KMS-11 (cell line): ENCODE results near the gene PRR12.

Source experiments
- H2AFZ ChIP-seq: fragments of 200-600 bp; sonication (generic); 2 replicates; pipeline ENCODE4 v1.6.1; 2016; ENCODE audit warnings: antibody characterized with exemption, mixed run types, low read depth
- H3K27ac ChIP-seq: fragments of 200-600 bp; sonication (generic); 2 replicates; pipeline ENCODE4 v1.6.1; 2016; ENCODE audit warnings: mild to moderate bottlenecking, mixed run types
- H3K27me3 ChIP-seq: fragments of 200-600 bp; sonication (generic); 2 replicates; pipeline ENCODE4 v1.6.1; 2017; ENCODE audit warnings: mild to moderate bottlenecking, low read depth, mixed run types, moderate library complexity; ENCODE audit not compliant: insufficient read depth
- H3K36me3 ChIP-seq: fragments of 200-600 bp; sonication (generic); 2 replicates; pipeline ENCODE4 v1.6.1; 2017; ENCODE audit warnings: mild to moderate bottlenecking, mixed run types; ENCODE audit not compliant: insufficient read depth
- H3K4me1 ChIP-seq: fragments of 200-600 bp; sonication (generic); 2 replicates; pipeline ENCODE4 v1.6.1; 2016; ENCODE audit warnings: mild to moderate bottlenecking, low read depth, mixed run types; ENCODE audit not compliant: poor library complexity, severe bottlenecking
- H3K4me2 ChIP-seq: fragments of 200-600 bp; sonication (generic); 2 replicates; pipeline ENCODE4 v1.7.0; 2016; ENCODE audit warnings: mild to moderate bottlenecking, mixed run types
- H3K4me3 ChIP-seq: fragments of 200-600 bp; sonication (generic); IDR thresholded peaks from 2 replicates; pipeline ENCODE4 v1.6.1; 2017; ENCODE audit warnings: low read depth, low read length, mixed read lengths; ENCODE audit not compliant: insufficient read depth
- H3K79me2 ChIP-seq: fragments of 200-600 bp; sonication (generic); 2 replicates; pipeline ENCODE4 v1.6.1; 2016; ENCODE audit warnings: low read depth, mixed run types; ENCODE audit not compliant: insufficient read depth
- H3K9ac ChIP-seq: fragments of 200-600 bp; sonication (generic); 2 replicates; pipeline ENCODE4 v1.6.1; 2016; ENCODE audit warnings: mild to moderate bottlenecking, mixed run types
- H4K20me1 ChIP-seq: fragments of 200-600 bp; sonication (generic); 2 replicates; pipeline ENCODE4 v1.6.1; 2016; ENCODE audit warnings: mild to moderate bottlenecking, mixed run types; ENCODE audit not compliant: insufficient read depth
- TF ChIP-seq, protein P1 (sequence below): fragments of 200-600 bp; sonication (generic); conservative IDR thresholded peaks from 2 replicates; pipeline ENCODE4 v1.6.1; 2017; ENCODE audit warnings: low read depth, mild to moderate bottlenecking, antibody characterized with exemption, low read length, moderate library complexity, mixed read lengths

Gene PRR12

DNA sequence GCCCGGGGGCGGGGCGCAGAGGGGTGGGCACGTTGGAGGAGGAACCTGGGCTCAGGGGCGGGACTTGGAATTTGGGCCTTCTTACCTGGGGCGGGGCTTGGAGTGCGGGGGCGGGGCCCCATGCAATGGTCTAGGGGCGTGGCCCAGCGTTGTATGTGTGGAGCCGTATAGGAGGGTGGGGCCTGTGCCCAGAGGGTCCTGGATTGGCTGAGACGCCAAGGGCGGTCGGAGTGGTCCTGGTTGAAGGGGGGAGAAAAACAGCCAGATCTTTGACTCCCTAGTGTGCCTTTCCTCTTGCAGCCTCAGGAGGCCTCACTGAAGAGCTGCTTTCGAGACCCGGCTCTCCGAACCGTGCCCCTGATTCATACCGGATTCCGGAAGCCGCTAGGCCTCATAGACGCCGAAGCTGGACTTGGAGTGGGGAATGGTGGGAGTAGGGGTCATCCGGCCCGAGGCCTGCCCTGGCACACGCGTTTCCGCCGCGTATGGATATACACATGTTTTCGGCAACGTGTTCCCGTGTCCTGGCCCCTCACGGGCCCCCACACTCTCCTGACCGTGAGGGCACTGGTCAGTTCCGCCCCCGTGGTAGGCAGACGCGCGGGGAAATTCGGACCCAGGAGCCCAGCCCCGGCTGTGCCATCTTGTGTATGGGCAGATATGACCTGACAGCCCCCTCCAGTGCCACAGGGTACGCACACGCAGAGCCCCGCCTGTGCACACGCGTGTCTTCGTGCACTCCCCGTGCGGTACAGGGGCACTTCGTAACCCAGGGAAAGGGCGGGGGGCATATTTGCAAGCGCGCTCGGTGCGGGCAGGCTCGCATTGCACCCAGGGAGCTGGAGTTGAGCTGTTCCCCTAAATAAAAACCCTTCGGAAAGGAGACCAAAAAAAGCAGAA lies 661 bp upstream of the PRR12 start:
- H3K4me2 ChIP-seq = peak overlapping the region; percentile 93
- H3K36me3 ChIP-seq = no peaks in the 10 kb centered on the region
- no peaks in the 10 kb centered on the region for H3K27me3 ChIP-seq
- H3K79me2 ChIP-seq = peaks cover 18% of the 10 kb centered on the region; the same call in 1 of the 2 replicates
- no peak overlapping the region for H3K4me3 ChIP-seq
- peaks cover 32% of the 10 kb centered on the region for H3K4me1 ChIP-seq
- H3K9ac ChIP-seq = peak overlapping the region; percentile 84
- peak overlapping the region; percentile 49 for H2AFZ ChIP-seq
- no peaks in the 10 kb centered on the region for H4K20me1 ChIP-seq
- TF ChIP-seq, protein P1, sequence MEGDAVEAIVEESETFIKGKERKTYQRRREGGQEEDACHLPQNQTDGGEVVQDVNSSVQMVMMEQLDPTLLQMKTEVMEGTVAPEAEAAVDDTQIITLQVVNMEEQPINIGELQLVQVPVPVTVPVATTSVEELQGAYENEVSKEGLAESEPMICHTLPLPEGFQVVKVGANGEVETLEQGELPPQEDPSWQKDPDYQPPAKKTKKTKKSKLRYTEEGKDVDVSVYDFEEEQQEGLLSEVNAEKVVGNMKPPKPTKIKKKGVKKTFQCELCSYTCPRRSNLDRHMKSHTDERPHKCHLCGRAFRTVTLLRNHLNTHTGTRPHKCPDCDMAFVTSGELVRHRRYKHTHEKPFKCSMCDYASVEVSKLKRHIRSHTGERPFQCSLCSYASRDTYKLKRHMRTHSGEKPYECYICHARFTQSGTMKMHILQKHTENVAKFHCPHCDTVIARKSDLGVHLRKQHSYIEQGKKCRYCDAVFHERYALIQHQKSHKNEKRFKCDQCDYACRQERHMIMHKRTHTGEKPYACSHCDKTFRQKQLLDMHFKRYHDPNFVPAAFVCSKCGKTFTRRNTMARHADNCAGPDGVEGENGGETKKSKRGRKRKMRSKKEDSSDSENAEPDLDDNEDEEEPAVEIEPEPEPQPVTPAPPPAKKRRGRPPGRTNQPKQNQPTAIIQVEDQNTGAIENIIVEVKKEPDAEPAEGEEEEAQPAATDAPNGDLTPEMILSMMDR = no peak
- H3K27ac ChIP-seq = peak overlapping the region; percentile 73

DNA sequence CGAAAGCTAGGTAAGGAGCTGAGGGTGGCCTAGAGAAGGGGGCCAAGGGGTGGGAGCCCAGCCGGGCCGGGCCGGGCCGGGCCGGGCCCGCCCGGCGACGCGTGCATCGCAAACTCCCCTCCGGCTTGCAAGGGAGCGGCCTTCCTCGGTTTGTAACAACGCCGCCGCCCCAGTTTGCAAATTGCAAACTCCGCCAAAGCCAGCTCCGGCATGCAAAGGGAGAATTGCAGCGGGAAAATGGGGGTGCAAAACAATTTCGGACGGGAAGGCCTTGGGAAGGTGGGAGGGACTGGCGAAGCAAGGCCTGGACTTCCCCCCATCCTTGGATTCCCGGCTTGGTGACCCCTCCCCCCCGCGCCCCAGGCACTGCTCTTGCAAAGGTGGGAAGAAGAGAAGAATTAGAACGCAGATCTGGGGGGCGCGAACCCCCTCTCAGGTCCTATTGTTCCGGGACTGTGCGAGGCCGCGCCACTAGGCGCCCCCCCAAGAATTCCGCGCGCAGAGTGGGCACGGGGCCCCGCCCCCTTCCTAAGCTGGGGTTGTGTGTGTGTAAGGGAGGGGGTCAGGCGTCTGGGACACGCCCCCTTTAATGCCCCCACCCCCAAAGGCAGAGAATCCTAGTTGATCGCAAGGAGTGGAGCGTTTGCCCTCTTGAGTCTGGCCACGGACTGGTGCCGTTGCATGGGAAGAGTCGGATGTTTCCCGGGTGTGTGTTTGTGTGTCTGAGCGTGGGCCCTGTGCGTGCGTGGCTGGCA lies 926 bp downstream of the PRR12 start:
- Histone ChIP-seq H2AFZ (peak overlapping the region; percentile 42; the same call in 1 of the 2 replicates), H3K4me2 (peak overlapping the region; percentile 72), H3K9ac (peak overlapping the region; percentile 78), H4K20me1 (no peaks in the 10 kb centered on the region), H3K79me2 (peaks cover 18% of the 10 kb centered on the region; the same call in 1 of the 2 replicates), H3K27ac (peak overlapping the region; percentile 74), H3K4me3 (no peak overlapping the region), H3K4me1 (peaks cover 32% of the 10 kb centered on the region), H3K27me3 (no peaks in the 10 kb centered on the region), H3K36me3 (no peaks in the 10 kb centered on the region)
- TF ChIP-seq, protein P1 = no peak

DNA sequence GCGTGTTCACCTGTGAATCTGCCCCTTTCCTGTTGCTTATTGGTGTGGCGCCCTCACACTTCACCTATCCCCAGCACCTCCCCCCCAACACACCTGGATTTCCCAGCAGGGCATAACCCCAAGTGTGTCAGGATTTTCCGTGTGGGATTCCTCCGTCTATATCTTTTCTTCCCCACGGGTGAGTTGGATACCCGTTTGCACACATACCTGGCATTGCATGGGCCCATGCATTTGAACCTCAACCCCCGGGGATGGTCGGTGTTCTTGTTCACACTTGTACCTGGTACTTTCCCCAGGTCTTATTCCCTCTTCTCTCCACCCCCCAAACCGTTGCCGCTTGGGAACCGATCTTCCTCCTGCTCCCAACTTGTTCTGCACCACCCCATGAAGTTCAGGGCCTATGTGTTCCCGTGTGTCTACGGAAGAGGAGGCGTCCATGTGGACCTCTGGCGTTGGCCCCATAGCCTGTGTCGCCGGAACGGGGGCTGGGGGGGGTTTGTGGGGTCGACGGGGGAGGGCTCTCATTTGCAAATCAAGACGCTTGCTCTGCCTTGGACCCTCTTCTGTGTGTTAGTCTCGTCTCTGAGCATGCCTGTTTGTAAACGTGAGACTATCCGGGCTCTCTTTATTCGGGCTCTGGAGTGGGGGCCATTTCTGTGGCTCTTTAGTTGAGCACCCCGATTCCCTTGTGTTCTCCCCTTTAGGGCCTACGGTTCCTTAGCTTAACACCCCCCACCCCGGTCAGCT lies 1.7 kb downstream of the PRR12 start:
- Histone ChIP-seq H3K4me2 (peak overlapping the region; percentile 72), H3K4me1 (peaks cover 30% of the 10 kb centered on the region), H3K9ac (peak overlapping the region; percentile 78; the same call in 1 of the 2 replicates), H3K4me3 (no peak overlapping the region), H3K27ac (no peak overlapping the region; the same call in 1 of the 2 replicates), H2AFZ (no peak overlapping the region), H3K79me2 (peaks cover 18% of the 10 kb centered on the region; the same call in 1 of the 2 replicates), H3K27me3 (no peaks in the 10 kb centered on the region), H4K20me1 (no peaks in the 10 kb centered on the region), H3K36me3 (no peaks in the 10 kb centered on the region)
- TF ChIP-seq, protein P1 = no peak
